Measurements from ENCODE around the gene NXPH4. TPM values are rescaled to one million over a fixed set of nuclear protein-coding genes. Genes with fewer than 3 reads are reported as not detected.

Gene NXPH4
- total RNA-seq, 1 donor from 2014 or later: 82.8 TPM

DNA sequence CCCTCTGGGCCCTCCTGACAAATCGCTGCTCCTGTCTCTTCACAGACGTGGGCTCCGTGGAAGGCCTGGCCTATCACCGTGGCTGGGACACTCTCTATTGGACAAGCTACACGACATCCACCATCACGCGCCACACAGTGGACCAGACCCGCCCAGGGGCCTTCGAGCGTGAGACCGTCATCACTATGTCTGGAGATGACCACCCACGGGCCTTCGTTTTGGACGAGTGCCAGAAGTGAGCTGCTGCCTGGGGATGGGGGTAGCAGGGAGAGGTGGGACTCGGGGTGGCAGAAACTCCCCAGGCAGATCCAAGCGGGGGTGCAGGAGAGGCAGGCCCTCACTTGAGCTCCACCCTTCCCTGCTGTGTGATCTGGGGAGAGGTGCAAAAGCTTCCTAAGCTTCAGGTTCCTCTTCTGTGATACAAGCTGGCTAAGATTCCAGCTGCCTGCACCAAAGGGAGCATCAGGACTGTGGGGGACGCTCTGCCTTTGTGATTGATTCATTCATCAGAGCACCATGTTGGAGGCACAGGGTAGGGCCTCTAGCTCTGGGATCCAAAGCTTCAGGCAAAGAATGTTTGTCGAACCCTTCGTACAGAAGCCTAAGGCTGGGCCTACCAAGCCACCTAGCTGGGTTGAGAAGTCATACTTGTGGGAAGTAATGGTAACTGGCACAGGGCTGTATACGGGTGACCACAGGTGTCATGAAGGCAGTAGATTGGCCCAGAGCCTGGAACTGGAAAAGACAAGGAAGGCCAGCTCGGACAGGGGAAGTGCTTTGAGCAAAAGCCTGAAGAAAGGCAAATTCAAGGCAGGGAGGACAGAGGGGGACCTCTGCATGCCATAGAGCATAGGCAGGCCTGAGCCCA lies 29.1 kb upstream of the NXPH4 start:
- peak overlapping the region; percentile 45 for H3K27ac Mint-ChIP-seq (ENCODE audit: unreplicated experiment)
- H3K4me1 Mint-ChIP-seq (ENCODE audit: low read depth): peaks cover 5% of the 10 kb centered on the region
- H3K9me3 Mint-ChIP-seq (ENCODE audit: low read depth): no peaks in the 10 kb centered on the region
- TF ChIP-seq, protein P1, sequence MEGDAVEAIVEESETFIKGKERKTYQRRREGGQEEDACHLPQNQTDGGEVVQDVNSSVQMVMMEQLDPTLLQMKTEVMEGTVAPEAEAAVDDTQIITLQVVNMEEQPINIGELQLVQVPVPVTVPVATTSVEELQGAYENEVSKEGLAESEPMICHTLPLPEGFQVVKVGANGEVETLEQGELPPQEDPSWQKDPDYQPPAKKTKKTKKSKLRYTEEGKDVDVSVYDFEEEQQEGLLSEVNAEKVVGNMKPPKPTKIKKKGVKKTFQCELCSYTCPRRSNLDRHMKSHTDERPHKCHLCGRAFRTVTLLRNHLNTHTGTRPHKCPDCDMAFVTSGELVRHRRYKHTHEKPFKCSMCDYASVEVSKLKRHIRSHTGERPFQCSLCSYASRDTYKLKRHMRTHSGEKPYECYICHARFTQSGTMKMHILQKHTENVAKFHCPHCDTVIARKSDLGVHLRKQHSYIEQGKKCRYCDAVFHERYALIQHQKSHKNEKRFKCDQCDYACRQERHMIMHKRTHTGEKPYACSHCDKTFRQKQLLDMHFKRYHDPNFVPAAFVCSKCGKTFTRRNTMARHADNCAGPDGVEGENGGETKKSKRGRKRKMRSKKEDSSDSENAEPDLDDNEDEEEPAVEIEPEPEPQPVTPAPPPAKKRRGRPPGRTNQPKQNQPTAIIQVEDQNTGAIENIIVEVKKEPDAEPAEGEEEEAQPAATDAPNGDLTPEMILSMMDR (IDR thresholded peaks at IDR 0.05): no peak
- no peak overlapping the region for H3K4me3 Mint-ChIP-seq (ENCODE audit: unreplicated experiment)
- DNase-seq (ENCODE audit: low spot score): no peak
- H3K27me3 Mint-ChIP-seq (ENCODE audit: low read depth): no peaks in the 10 kb centered on the region
- H3K36me3 Mint-ChIP-seq (ENCODE audit: low read depth): peaks cover 54% of the 10 kb centered on the region

DNA sequence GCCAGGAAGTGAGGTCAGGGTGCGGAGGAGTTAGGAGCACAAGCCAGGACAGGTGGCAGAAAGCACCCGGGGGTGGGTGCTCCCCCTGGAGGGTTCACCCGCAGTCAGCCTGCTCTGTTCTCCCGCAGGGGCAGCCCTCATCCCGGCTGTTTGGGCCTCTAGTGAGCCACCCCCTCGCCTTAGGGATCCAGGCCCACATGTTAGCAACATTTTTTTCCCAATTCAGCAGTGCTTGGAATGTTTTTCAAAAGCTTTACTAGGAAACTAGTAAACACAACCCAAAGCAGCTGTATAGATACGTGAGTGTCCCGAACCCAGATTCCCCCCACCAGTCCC lies 28.5 kb upstream of the NXPH4 start:
- Mint-ChIP-seq H3K36me3 (ENCODE audit: low read depth) (peaks cover 51% of the 10 kb centered on the region), H3K27me3 (ENCODE audit: low read depth) (no peaks in the 10 kb centered on the region), H3K4me1 (ENCODE audit: low read depth) (peaks cover under 1% of the 10 kb centered on the region), H3K4me3 (ENCODE audit: unreplicated experiment) (no peak overlapping the region), H3K27ac (ENCODE audit: unreplicated experiment) (no peak overlapping the region), H3K9me3 (ENCODE audit: low read depth) (no peaks in the 10 kb centered on the region)
- TF ChIP-seq, protein P1 (IDR thresholded peaks at IDR 0.05): no peak
- no peak for DNase-seq (ENCODE audit: low spot score)

DNA sequence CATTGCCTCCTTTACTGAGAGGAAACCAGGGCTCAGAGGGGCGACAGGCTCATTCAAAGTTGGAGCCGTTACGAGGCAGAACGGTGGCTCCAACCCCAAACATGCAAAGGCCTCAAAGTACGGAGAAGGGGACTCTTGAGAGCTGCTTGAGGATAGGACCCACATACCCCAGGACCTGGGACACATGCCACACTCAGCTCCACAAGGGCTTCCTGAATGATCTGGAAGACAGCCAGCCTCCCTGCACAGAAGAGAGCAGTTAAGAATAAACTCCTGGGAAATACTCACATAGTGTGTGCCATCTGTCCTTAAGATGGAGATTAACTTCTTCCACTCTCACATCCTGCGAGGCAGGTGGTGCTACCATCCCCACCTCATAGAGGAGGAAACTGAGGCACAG lies 26.6 kb upstream of the NXPH4 start:
- H3K9me3 Mint-ChIP-seq (ENCODE audit: low read depth): no peaks in the 10 kb centered on the region
- H3K4me3 Mint-ChIP-seq (ENCODE audit: unreplicated experiment): no peak overlapping the region
- H3K27ac Mint-ChIP-seq (ENCODE audit: unreplicated experiment): peak overlapping the region; percentile 10
- DNase-seq (ENCODE audit: low spot score): no peak
- TF ChIP-seq, protein P1 (IDR thresholded peaks at IDR 0.05): no peak
- no peaks in the 10 kb centered on the region for H3K27me3 Mint-ChIP-seq (ENCODE audit: low read depth)
- peaks cover 49% of the 10 kb centered on the region for H3K36me3 Mint-ChIP-seq (ENCODE audit: low read depth)
- no peaks in the 10 kb centered on the region for H3K4me1 Mint-ChIP-seq (ENCODE audit: low read depth)

DNA sequence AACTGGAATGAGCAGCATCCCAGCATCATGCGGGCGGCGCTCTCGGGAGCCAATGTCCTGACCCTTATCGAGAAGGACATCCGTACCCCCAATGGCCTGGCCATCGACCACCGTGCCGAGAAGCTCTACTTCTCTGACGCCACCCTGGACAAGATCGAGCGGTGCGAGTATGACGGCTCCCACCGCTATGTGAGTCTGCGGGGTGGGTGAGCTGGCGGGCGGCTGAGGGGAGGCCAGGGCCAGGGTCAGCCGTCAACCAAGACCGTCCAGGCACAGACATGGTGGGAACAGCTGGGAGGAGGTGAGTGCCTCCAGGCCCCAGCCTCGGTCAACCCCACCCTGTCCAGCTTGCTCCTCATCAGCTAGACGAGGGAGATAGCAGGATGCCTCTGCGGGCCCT lies 25.8 kb upstream of the NXPH4 start:
- peaks cover 53% of the 10 kb centered on the region for H3K36me3 Mint-ChIP-seq (ENCODE audit: low read depth)
- no peak overlapping the region for H3K27ac Mint-ChIP-seq (ENCODE audit: unreplicated experiment)
- TF ChIP-seq, protein P1 (IDR thresholded peaks at IDR 0.05): no peak
- no peaks in the 10 kb centered on the region for H3K27me3 Mint-ChIP-seq (ENCODE audit: low read depth)
- no peak for DNase-seq (ENCODE audit: low spot score)
- no peaks in the 10 kb centered on the region for H3K9me3 Mint-ChIP-seq (ENCODE audit: low read depth)
- no peak overlapping the region for H3K4me3 Mint-ChIP-seq (ENCODE audit: unreplicated experiment)
- H3K4me1 Mint-ChIP-seq (ENCODE audit: low read depth): no peaks in the 10 kb centered on the region

DNA sequence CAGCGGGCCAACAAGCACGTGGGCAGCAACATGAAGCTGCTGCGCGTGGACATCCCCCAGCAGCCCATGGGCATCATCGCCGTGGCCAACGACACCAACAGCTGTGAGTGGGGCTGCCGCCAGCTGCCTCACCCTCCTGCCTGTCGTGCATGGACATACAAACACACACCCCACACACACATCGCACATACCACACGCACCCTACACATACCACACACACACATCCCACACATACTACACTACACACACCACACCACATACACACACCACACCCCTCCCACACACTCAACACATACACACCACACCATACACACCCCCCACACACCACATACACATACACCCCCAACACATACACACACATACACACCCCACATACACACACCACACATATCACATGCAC lies 25.2 kb upstream of the NXPH4 start:
- no peak overlapping the region for H3K27ac Mint-ChIP-seq (ENCODE audit: unreplicated experiment)
- no peak overlapping the region for H3K4me3 Mint-ChIP-seq (ENCODE audit: unreplicated experiment)
- TF ChIP-seq, protein P1 (IDR thresholded peaks at IDR 0.05): no peak
- no peaks in the 10 kb centered on the region for H3K4me1 Mint-ChIP-seq (ENCODE audit: low read depth)
- DNase-seq (ENCODE audit: low spot score): no peak
- no peaks in the 10 kb centered on the region for H3K9me3 Mint-ChIP-seq (ENCODE audit: low read depth)
- no peaks in the 10 kb centered on the region for H3K27me3 Mint-ChIP-seq (ENCODE audit: low read depth)
- H3K36me3 Mint-ChIP-seq (ENCODE audit: low read depth): peaks cover 54% of the 10 kb centered on the region
